Jurkat, Clone E6-1 (cell line): ENCODE results near the gene SCN4A.
A peak's percentile ranks its signal among the peaks of the same experiment; 100 is the strongest.

Source experiments
- DNase-seq: peaks from one replicate; pipeline ENCODE4 v3.0.0-alpha.2; 2011; ENCODE audit warnings: low read depth, low spot score
- H3K4me3 ChIP-seq: 2 replicates; pipeline ENCODE4 v1.5.1; 2011; ENCODE audit warnings: mild to moderate bottlenecking, low read length, control low read depth, moderate library complexity

Gene SCN4A

DNA sequence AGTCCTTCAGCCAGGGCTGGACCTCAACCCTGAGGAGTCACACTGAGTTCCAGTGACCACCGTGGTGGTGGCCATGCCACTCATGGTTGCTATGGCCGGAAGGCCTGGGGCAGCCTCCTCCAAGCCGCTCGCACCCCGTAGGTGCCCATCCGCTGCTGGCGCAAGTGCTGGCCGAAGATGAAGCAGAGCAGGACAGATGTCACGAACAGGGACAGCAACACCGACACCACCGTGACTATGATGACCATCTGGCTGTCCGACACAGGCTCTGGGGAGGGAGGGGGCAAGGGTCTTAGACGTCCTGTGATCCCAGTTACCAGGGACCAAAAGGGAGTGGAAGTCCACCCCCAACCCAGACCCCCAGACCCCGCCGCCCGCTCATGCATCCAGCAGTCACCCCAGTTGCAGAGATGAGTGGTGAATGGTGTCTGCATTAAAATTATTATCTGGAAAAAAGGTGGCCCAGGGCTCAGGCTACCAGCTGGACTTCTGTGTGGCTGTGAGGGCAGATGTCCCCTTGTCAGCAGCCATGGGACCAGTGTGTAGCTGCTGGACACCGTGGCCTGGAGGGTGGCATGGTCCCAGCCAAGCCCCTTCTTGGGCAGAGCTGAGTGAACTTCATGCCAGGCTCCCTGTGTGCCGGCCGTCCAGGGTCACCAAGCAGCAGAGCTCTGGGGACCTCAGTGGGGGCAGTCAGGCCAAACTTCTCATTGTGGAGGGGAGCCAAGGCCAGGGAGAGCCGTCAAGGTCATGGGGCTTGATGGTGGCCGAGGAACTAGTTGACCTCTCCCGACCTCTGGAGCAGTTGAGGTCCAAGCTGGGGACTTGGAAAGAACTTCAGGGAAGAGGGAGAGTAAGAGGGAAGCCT lies 30.2 kb upstream of the SCN4A start:
- no peak overlapping the region for H3K4me3 ChIP-seq
- no peak for DNase-seq

GRCh38 chr17:64001763-64002529 lies 29.2 kb upstream of the SCN4A start:
- H3K4me3 ChIP-seq, result no peak overlapping the region
- DNase-seq, result no peak

DNA sequence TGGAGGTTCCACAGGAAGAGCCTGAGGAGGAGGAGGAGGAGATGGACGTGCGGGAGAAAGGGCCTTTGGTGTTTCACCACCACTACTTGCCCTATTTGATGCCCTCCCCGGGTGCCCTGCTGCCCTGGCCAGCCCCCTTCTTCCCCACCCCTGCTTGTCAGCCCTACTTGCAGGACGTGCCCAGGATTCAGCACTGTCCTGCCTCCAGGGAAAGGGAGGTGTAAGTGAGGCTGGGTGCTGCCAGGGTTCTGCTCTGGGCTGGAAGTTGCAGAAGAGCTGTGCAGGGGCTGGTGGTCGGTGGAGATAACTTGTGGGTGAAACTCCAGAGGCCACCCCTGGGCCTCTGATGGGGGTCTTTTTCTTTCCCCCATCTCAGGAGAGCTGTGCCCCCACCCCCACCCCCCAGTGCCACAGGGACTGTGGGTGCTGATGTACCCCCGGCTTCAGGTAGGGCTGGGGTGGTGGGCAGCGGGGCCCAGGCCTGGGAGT lies 28.4 kb upstream of the SCN4A start:
- DNase-seq, result no peak
- no peak overlapping the region for H3K4me3 ChIP-seq

GRCh38 chr17:63999680-64000531 lies 27.2 kb upstream of the SCN4A start:
- DNase-seq, result no peak
- no peak overlapping the region for H3K4me3 ChIP-seq

GRCh38 chr17:63998721-63999679 lies 26.3 kb upstream of the SCN4A start:
- peak overlapping the region; percentile 69 for H3K4me3 ChIP-seq
- no peak for DNase-seq

- DNase-seq, result peak; percentile 63
Observed at GRCh38 chr17:63998050-63998720, 25.5 kb upstream of the SCN4A start, which contains the start of gene PRR29. TSS of gene PRR29 (plus strand) at chr17:63998351. CDS start at chr17:63998365, 14 bp downstream.

GRCh38 chr17:63997341-63998048 lies 24.8 kb upstream of the SCN4A start:
- H3K4me3 ChIP-seq, result peak overlapping the region; percentile 69
- no peak for DNase-seq

More at GRCh38 chr17:63998050-63998720, 25.5 kb upstream of the SCN4A start, which contains the start of gene PRR29:
- H3K4me3 ChIP-seq, result peak within 1 kb of the TSS; percentile 69

DNA sequence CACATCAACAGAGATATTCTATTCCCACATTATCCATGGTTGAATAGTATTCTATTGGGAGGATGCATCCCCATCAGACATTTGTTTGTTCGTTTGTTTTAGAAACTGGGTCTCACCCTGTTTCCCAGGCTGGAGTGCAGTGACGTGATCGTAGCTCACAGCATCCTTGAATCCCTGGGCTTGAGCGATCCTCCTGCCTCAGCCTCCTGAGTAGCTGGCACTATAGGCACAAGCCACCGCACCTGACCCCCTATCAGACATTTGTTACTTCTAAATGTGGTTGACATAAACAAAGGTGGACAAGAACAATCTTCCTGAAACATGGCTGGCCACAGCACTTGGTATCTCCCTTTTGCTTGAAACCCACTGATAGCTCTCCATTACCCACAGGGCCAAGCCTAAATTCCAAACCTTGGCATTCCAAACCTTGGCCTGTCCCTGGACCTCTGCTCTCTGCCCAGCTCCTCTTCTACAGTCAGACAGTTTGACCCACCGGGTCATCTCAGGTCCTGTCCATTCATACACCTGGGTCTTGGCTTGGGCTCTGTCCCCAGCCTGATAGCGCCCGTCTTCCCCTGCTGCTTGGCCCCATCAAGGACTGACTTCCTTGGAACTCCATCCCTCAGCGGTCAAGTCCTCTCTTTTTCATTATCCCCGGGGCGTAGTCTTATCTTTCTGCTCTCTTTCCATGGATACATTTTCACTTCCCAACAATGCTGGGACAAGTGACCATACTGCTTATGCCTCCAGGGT lies 23.9 kb upstream of the SCN4A start:
- DNase-seq, result no peak
- no peak overlapping the region for H3K4me3 ChIP-seq

GRCh38 chr17:63995626-63996025 lies 22.9 kb upstream of the SCN4A start:
- no peak overlapping the region for H3K4me3 ChIP-seq

DNA sequence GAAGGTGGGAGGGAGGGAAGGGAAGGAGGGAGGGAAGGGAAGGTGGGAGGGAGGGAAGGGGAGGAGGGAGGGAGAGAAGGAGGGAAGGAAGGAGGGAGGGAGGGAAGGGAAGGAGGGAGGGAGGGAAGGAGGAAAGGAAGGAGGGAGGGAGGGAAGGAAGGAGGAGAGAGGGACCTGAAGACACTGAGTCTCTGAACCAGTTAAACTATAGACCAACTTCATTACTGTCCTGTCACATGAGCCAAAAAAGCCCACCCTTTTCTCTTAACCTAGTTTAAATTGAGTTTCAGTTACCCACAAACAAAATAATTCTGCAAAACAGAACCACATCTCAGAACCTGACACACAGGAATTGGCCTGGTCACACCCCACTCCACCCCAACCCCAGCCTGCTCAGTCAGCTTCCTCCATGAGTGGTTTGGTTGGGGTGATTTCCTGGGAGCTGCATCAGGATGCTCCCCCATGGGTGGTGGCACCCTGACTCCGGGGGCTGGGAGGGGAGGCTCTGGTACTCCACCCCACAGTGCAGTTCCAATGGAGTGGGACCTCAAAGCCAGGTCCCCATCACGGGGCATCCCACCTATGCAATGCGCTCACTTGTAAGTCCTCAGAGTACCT lies 20.8 kb upstream of the SCN4A start:
- DNase-seq, result no peak
- H3K4me3 ChIP-seq, result no peak overlapping the region

More at GRCh38 chr17:63995626-63996025, 22.9 kb upstream of the SCN4A start:
- no peak for DNase-seq

DNA sequence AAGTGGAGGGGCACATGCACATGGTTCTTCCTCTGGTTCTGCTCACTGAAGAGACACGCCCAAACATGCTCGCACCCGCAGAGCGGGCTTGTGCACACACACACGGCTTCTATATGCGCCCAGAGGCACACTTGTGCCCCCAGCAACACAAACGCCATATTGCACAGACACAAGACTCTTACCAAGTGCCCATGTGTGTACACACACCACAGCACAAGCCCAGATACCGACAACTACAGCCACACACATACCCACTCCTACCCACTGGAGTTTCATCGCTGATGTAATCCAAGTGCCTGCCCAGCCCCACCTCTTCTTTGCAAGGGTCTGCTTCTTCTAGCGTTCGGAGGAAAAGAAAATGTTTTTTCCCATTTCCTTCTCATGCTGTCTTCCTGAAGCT lies 18.9 kb upstream of the SCN4A start:
- no peak overlapping the region for H3K4me3 ChIP-seq
- DNase-seq, result no peak

DNA sequence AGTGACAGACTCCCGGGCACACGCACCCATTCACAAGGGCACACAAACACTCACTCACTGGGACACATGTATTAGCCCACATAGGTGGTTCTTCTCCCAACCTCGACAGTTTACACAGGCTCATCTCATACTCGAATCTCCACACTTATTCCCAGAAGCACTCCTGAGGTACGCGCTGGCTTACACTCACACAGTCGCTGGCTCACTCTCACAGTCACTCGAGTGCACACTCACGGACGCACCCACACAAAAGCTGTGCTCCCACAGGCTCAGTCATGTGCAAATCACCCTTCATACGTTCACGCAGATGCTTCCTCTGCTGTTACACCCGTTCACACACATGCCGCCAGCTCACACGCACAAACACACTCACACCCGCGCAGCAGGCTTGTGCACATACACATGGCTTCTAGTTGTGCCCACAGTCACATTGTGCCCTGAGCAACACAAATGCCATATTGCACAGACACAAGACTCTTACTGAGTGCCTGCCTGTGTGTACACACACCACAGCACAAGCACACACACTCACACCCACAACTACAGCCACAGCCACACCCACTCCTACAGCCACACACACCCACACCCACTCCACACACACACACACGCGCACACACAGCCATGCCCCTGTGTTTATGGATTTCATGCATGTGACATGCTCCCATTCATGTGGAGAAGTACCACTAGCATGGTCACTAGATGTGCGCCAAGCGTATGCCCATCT lies 17.1 kb upstream of the SCN4A start:
- no peak overlapping the region for H3K4me3 ChIP-seq
- DNase-seq, result no peak

GRCh38 chr17:63988741-63989621 lies 16.3 kb upstream of the SCN4A start:
- no peak for DNase-seq

DNA sequence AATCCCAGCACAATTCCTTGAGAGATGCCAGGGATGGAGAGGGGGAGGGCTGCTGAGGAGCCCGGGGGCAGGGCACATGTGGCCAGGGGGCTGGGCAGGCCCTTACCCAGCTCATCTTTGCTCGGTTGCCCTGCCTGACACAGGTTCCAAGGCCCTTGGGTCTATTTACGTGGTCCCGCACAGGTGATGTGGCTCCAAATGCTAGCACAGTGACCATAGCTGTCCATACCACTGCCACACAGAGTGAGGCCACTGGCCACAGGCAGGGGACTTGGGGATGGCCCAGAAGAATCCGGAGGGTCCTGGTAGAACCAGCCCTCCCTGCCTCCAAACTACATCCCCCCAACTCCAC lies 15.4 kb upstream of the SCN4A start:
- no peak for DNase-seq
- H3K4me3 ChIP-seq, result no peak overlapping the region

More at GRCh38 chr17:63988741-63989621, 16.3 kb upstream of the SCN4A start:
- no peak overlapping the region for H3K4me3 ChIP-seq
